GM18502 (cell line): ENCODE measurements around the gene ADARB2.

Source experiments
- ATAC-seq: cut with Tn5 transposase; IDR thresholded peaks from one replicate; pipeline ENCODE4 v1.9.1; 2021; ENCODE audit warnings: mild to moderate bottlenecking; ENCODE audit not compliant: unreplicated experiment, poor library complexity

ADARB2 gene

DNA sequence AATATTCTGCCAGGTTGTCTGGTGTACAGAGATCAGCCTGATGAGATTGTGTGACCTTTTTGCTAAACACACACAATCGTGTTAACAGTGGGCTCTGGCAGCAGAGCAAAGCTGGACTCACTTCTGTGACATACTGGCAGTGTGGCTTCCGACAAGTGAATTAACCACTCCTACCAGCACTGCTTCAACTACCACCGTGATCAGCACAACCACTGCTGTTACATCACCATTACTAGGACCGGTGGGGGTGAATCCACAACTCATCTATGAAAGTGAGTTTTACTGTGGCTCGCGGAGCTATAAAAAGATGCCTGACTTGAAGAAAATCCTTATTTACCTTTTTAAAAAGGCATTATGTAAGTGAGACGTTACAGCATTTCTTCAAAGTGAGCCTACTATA is 545.6 kb downstream of the ADARB2 start:
- ATAC-seq = no peak

DNA sequence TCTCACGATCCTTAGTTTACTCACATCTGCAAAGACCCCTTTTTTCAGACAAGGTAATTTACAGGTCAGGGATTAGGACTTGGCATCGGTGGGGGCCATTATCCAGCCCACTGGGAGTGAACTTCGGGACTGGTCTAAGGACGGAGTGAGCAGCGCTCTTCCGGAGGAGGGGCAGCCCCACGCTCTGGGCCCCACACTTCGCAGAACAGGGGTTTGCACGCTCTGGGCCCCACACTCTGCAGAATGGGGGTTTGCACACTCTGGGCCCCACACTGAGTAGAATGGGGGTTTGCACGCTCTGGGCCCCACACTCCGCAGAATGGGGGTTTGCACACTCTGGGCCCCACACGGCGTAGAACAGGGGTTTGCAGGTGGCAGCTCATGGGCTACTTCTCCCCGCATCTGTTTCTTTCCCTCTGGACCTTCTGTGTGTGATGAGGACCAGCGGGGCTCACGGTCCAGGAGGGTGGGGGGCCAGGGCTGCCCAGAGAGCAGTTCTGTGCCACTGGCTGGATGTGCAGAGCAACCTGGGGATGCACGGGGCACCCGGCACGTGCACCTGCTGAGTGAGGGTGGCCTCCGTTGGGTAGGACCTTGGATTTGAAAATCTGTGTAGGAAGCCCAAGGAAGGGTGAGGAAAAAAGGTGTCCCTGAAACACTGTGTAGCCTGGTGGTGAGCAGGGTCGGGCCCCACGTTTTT is 546.4 kb downstream of the ADARB2 start:
- no peak for ATAC-seq

DNA sequence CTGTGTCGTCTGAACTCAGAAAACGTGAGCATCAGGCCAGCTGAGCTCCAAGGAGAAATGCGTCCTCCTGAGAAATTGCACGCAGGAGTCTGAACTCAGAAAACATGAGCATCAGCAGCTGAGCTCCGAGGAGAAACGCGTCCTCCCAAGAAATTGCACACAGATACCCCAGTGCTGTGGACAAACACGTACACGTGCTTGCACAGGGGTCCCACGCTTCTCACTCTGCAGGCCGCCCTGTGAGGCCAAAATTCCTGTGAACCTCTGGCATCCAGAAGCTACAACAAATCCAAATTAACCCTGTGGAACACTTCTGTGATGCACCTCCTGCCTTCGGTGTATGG is 547.3 kb downstream of the ADARB2 start:
- no peak for ATAC-seq

DNA sequence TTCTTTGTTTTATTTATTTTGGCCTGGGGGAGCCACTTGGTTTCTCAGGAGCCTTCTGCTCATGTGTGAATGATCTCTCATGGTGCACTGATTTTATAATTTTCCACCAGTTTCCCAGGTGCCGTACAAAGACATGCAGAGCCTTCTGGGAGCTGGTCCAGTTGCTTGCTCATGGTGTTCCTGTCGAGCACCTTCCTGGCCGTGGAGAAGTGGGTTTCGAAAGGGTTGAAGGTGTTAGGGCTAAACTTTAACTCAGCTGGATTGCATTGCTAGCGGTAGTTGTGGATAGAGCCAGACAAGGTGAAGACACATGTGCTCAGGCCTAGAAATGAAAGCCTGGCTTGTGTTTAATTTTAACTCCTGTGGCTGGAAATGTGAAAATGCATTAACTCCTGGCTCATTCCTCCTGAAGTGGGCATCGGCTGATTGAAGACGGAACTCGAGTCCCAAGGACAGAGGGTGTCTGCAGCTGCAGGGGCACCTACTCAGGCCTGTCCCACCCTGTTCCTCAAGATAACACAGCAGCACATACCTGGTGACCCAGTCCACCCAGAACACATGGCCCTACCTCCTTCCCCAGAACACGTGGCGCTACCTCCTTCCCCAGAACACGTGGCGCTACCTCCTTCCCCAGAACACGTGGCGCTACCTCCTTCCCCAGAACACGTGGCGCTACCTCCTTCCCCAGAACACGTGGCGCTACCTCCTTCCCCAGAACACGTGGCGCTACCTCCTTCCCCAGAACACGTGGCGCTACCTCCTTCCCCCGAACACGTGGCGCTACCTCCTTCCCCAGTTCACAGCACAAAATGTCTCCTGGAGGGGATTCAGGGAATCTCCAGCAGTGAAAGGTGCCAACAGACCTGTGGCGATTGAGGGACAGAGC is 547.9 kb downstream of the ADARB2 start:
- no peak for ATAC-seq

DNA sequence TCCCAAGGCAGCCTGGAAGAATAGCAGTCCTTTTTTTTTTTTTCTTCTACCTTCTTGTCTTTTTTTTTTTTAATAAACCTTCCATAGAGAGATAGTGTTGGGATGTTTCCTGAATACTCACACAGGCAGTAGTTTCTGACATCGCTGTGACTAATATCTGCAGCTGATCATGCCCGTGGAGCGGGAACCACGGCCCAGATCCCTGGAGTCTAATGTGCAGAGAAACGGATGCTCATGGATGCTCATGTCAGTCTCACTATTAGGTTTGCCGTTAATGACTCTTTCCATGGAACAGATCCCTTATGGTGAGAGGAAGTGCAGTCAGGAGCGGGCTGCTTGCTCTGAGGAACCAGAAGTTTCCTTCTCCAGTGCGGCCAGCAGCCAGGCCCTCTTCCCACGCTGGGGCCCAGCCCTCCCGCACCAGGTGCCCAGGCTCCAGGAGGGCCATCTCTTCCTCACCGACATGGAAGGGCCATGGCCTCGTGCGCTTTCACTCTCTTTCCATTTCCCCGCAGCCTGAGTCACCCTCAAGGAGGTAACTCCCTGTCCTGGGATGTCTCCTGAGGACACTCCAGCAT is 548.7 kb downstream of the ADARB2 start:
- ATAC-seq = no peak

DNA sequence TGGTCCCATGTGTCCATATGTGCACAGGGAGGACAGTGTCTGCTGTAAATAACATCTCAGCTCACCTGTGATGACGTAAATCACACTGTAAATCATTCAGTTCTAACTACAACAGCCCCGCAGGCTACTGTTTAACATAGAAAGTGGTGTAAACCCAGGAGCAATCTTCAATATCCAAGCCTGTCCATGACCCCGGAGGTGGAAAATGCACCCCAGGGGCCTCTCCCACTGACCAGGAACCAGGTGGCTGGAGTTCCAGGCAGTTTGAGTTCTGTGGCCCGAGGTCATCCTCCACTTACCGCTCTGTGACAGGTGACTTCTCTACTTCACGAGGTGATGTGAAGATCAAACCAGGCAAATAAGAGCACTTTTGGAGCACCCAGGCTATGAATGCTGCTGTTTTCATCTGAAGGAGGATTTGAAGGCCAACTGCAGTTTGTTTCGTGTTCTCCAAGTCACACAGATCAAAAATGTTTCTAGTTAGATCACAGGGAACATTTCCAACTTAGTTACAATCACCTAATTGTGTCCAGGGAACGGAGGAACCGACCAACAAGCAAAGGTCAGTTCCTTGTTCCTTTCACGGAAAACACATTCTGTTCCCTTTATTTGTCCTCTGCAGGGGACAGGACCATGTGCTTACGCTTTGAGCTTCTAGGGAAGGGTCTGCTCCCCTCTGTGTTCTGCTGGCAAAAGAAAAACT is 549.3 kb downstream of the ADARB2 start:
- no peak for ATAC-seq

DNA sequence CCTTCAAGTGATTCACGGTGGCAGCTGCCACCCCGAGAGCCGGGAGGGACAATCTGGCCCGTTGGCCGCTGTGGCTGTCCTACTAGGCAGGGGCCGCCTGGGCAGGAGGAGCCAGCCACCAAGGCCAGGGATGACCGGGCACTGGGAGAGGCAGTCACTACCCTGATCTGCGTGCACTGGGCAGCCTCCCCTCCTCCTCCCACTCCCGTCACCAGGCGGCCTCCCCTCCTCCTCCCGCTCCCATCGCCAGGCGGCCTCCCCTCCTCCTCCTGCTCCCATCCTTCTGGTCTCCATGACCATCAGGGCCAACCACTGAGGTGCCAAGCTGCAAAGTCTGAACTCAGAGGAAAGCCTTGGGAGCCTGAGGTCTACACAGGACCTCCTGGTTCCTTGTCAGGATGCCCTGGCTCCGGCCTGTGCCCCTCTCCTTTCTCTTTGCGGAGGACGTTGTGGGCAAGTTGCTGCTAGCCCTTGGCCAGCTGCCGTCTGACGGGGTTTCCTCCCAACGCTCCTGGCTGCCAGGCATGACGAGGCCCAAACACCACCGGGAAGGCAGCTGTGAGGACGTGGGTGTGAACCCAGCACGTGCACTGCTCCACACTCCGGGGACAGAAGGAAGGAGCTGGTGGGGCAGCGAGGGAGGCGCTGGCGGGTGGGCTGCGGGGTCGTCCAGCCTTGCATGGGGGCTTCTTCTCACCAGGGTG is 550.0 kb downstream of the ADARB2 start:
- ATAC-seq = no peak

DNA sequence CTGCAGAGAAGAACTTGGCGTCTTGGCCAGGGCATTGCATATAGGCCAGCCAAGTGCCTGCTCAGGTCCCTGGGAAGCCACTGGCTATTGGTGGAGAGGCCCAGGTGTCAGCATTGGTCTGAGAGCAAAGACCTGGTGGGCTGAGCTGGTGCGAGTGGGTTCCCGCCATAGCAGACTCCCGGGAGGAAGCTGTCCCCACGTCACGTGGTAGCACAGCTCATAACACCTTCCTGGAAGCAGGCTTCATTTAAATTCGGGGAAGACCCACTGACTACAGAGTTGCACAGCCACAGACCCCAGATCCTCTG is 550.7 kb downstream of the ADARB2 start:
- no peak for ATAC-seq

DNA sequence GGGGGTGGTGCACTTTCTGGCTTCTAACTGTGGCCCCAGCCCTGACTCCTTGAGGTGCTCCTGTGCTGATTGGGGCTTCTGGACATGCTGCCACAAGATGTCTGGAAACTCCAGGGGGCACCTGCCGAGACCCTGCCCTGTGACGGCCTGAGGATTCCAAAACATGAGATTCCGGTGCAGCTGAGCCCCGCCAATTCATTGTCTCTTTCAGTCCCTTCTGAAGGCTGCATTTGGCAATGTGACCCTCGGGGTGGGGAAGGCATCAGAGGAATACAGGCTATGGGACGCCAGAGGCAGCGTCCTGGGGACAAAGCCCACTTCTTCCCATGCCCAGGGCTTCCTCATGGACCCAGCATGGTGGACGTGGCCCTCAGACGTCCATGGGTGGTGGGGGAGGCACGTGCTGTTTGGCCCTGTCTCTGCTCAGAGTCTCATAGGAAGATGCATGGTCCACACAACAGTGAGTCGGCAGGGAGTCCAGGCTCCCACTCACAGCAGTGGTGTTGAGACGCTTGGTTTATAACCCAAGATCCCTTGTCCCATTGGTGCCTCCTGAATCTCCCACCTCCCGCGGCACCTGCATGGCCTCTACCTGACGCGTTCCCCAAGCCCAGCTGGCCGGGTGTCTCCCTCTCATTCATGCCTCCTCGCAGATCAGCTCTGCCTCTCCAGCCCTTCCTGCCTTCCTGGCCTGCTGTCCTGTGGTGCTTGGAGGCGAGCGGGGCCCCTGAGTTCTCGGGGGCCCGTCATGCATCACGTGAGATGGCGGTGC is 551.2 kb downstream of the ADARB2 start:
- no peak for ATAC-seq

DNA sequence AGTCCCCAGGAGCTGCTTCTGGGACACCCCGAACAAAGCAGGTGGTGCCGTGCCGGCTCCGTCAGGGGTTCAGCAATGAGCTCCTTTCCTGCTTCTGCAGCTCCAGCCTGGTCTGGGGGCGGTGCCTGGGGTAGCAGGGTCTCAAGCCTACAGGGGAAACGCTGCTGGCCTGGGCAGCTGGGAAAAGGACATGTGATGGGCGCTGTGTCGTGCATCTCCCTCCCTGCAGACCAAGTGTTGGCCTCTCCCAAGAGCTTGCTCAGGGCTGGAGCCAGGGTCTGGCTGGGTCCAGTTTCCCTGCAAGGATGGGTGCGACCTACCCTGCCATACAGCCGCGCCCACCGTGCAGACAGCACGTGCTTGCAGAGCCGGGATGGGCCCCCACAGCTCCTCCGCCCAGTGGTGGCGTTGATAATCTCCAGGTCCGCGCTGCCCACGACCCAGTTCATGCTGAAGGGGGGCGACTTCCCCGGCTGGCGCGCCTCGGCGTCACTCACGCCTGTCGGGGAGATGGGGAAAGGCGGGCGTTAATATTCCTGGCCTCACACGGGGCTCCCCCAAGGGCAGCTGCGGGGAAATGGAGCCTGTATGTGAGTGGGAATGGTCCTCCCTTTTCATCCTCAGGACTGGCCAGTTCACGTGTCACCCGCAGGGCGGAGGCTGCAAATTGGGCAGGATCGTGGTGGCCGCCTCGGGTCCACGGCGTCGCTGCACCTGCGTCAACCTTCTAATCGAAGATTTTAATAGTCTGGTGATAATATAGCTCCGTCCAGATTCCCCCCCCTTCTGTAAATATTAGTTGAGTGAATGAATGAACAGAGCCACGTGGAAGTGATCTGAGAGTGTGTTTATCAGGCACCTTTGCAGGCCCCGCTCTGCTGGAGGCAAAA is 552.5 kb downstream of the ADARB2 start:
- no peak for ATAC-seq

DNA sequence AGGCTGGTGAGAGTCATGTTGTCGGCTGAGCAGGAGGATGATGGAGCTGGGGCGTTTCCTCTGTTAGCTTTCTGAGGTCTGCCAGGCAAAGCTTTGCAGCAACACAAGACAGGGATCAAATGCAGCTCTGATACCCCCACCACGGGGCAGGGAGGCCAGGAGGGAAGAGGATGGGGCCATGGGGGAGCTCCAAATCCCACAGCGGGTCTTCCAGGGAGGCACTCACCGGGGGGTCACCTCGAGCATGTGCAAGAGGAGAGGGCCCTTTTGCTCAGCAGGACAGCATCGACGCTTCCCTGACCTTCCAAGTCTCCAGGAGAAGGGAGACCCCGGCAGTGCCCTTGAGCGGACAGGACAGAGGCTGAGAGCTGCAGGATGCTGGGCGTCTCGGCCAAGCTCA is 553.6 kb downstream of the ADARB2 start:
- no peak for ATAC-seq

DNA sequence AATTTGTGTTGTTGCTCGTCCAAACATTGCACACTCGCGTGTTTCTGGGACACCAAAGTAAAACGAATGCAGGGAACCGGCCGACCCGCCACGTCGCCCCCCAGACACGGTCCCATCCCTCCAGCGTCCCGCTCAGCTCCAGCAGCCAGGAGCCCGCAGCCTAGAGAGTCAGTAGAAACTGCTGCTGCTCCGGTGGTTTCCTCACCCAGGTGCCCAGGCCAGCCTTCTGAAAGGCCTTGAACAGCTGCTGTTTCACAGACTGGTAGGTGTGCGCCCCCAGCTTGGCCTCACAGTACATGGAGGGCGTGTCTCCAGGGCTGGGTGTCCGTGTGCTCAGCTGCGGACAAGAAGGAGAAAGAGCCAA is 554.3 kb downstream of the ADARB2 start:
- ATAC-seq = no peak

DNA sequence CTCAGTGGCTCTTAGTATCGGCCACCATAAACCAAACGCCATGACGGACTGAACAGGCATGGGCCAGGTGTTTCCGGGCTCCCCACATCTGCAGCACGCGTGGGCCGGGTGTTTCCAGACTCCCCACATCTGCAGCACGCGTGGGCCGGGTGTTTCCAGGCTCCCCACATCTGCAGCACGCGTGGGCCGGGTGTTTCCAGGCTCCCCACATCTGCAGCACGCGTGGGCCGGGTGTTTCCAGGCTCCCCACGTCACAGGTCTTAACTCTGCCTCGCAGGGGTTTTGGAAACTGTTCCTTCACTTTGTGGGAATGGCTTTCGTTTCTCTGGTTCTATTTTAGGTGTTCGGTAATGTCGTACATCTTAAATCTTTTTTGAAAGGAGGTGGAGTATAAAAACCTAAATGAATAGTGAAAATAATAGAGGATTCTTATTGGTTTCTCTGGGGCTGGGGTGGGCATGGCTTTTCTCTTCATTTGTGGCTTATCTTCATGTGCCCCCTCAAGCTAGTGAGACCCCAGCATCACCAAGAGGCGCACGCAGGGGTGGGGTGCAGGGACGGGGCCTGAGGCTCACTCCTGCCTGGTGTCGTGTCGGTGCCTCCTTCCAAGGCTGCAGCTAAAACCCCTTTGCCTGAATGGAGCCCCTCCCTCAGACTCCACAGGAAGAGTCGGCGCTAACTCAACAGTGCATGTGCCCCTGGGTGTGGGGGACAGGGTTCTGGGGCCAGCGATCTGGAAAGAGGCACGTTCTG is 554.9 kb downstream of the ADARB2 start:
- no peak for ATAC-seq

DNA sequence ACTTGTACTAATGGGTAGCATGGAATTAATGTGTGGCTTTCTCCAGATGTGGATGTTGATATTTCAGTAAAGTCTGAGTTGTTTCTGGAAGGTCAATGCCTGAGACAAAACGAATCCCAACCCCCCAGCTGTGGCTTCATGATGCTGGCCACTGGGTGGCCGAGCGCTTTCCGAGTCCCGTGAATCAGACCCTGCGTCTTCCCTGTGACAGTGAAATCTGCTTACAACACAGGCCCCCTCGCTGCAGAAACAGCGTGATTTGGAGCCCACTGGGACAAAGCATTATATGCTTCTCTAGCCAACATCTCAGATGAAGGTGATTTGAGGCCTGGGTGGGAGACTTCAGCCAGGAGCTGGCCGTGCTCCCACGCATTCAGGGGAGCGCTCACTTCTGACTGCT is 556.5 kb downstream of the ADARB2 start:
- no peak for ATAC-seq

DNA sequence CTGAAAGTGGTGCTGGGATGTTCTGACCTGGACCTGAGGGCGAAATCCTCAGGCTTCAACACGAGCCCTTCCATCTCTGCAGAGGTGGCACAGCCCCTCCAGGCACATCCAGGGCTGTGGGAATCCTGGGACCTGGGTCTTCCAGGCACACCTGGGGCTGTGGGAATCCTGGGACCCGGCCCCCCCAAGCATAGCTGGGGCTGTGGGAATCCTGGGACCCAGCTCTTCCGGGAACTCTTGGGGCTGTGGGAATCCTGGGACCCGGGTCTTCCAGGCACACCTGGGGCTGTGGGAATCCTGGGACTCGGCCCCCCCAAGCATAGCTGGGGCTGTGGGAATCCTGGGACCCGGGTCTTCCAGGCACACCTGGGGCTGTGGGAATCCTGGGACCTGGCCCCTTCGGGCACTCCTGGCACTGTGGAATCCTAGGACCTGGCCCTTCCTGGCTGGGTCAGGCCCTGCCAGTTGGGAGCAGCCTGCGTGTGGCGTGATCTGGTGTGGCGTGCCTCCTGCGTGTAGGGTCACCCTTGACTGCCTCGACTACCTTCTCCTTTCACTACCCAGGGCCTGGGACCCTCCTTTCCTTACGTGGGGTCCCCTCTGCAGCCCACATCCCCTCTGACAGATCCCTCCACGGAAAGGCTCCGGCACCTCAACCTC is 557.1 kb downstream of the ADARB2 start:
- ATAC-seq = no peak

DNA sequence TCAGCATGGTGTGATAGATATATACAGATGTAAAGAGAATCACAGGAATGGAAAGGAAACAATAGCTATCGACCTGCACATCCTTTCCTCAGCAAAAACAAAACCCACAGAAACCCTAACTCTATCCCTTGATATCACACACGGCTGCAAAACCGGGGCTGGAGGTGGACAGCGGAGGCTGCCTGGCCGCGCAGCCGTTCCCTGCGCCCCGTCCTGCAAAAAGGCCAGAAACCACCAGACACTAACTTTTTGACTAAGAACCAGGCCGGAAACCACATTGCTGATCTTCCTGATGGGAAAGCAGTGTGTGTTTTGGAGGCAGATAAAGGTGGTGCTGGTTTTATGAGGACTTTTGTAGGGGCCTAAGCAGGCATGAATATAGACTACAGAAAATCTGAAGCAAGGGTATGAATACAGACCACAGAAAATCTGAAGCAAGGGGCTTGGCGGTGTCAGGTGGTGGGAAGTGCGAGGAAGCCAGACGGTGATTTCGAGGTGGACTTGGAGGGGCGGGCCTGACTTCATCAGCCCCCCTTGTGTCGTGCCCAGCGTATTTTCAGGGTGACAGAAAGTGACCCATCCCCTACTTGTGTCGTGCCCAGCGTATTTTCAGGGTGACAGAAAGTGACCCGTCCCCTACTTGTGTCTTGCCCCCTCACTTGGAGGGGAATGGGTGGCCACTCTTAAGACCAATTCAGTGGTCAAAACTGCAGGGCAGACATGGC is 557.8 kb downstream of the ADARB2 start:
- ATAC-seq = no peak

DNA sequence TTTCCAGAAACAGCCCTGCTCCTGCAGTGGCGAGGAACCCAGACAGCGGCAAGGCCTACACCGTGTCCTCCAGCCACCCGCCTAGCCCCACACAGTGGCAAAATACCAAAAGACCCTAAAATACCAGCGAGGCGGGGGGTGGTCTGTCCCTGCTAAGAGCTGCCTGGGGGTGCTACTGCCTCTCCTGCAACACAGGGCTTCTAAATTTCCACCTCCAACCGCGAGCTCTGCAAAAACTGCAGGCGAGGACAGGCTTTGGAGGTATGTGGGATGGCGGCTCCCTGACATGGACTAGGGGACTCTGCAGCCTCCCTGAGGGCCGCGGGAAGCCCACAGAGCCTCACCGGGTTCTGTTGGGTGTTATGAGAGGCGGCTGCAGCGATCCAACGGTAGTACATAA is 558.8 kb downstream of the ADARB2 start:
- no peak for ATAC-seq
